Measurements from ENCODE around the gene FERMT1.

FERMT1 gene

GRCh38 chr20:6122873-6123648 is at the start of gene FERMT1:
Gene FERMT1 (minus strand): TSS chr20:6123030. CDS start chr20:6119554, 3,476 bp downstream.
- FAIRE-seq (no peak), DNase-seq (ENCODE audit: insufficient read length, low spot score) (peak; percentile 79)
- peak; percentile 37; the same call in 1 of the 2 replicates for TF ChIP-seq POLR2A (IDR thresholded peaks at IDR 0.05; ENCODE audit: low read depth, low read length)

- FAIRE-seq = no peak
- no peak for DNase-seq (ENCODE audit: insufficient read length, low spot score)
- no peak for TF ChIP-seq POLR2A (IDR thresholded peaks at IDR 0.05; ENCODE audit: low read depth, low read length)
These were observed 46.4 kb upstream of the FERMT1 start for GRCh38 chr20:6169251-6169650.

- FAIRE-seq (no peak), DNase-seq (ENCODE audit: insufficient read length, low spot score) (no peak)
- no peak for TF ChIP-seq POLR2A (IDR thresholded peaks at IDR 0.05; ENCODE audit: low read depth, low read length)
These were observed 45.4 kb upstream of the FERMT1 start for GRCh38 chr20:6168204-6168603.

- FAIRE-seq = no peak
- TF ChIP-seq POLR2A (IDR thresholded peaks at IDR 0.05; ENCODE audit: low read depth, low read length) = no peak
- DNase-seq (ENCODE audit: insufficient read length, low spot score) = no peak
These were observed 42.5 kb upstream of the FERMT1 start for GRCh38 chr20:6165346-6165745.

- no peak for TF ChIP-seq POLR2A (IDR thresholded peaks at IDR 0.05; ENCODE audit: low read depth, low read length)
- DNase-seq (ENCODE audit: insufficient read length, low spot score) (no peak), FAIRE-seq (no peak)
These were observed 41.9 kb upstream of the FERMT1 start for GRCh38 chr20:6164421-6165341.

GRCh38 chr20:6160736-6161135 is 37.9 kb upstream of the FERMT1 start:
- FAIRE-seq (no peak), DNase-seq (ENCODE audit: insufficient read length, low spot score) (no peak)
- no peak for TF ChIP-seq POLR2A (IDR thresholded peaks at IDR 0.05; ENCODE audit: low read depth, low read length)

GRCh38 chr20:6157345-6157744 is 34.5 kb upstream of the FERMT1 start:
- TF ChIP-seq POLR2A (IDR thresholded peaks at IDR 0.05; ENCODE audit: low read depth, low read length) = no peak
- DNase-seq (ENCODE audit: insufficient read length, low spot score) = no peak
- no peak for FAIRE-seq

GRCh38 chr20:6152777-6153176 is 29.9 kb upstream of the FERMT1 start:
- FAIRE-seq (no peak), DNase-seq (ENCODE audit: insufficient read length, low spot score) (no peak)
- no peak for TF ChIP-seq POLR2A (IDR thresholded peaks at IDR 0.05; ENCODE audit: low read depth, low read length)

- TF ChIP-seq POLR2A (IDR thresholded peaks at IDR 0.05; ENCODE audit: low read depth, low read length) = no peak
- DNase-seq (ENCODE audit: insufficient read length, low spot score) (no peak), FAIRE-seq (no peak)
These were observed 25.2 kb upstream of the FERMT1 start for GRCh38 chr20:6148073-6148472.

- DNase-seq (ENCODE audit: insufficient read length, low spot score) (peak; percentile 37), FAIRE-seq (peak; percentile 82)
- no peak for TF ChIP-seq POLR2A (IDR thresholded peaks at IDR 0.05; ENCODE audit: low read depth, low read length)
These were observed 19.6 kb upstream of the FERMT1 start for GRCh38 chr20:6142348-6142993.

GRCh38 chr20:6140947-6141346 is 18.1 kb upstream of the FERMT1 start:
- no peak for TF ChIP-seq POLR2A (IDR thresholded peaks at IDR 0.05; ENCODE audit: low read depth, low read length)
- peak; percentile 88 for FAIRE-seq
- DNase-seq (ENCODE audit: insufficient read length, low spot score) = peak; percentile 26

GRCh38 chr20:6135347-6135746 is 12.5 kb upstream of the FERMT1 start:
- no peak for DNase-seq (ENCODE audit: insufficient read length, low spot score)
- TF ChIP-seq POLR2A (IDR thresholded peaks at IDR 0.05; ENCODE audit: low read depth, low read length) = no peak
- FAIRE-seq = no peak

GRCh38 chr20:6134592-6134991 is 11.8 kb upstream of the FERMT1 start:
- DNase-seq (ENCODE audit: insufficient read length, low spot score) (no peak), FAIRE-seq (no peak)
- TF ChIP-seq POLR2A (IDR thresholded peaks at IDR 0.05; ENCODE audit: low read depth, low read length) = no peak

- DNase-seq (ENCODE audit: insufficient read length, low spot score) (no peak), FAIRE-seq (no peak)
- TF ChIP-seq POLR2A (IDR thresholded peaks at IDR 0.05; ENCODE audit: low read depth, low read length) = no peak
These were observed 7.2 kb upstream of the FERMT1 start for GRCh38 chr20:6130045-6130444.

Measured in H54 (cell line).